Naive B cell (primary cell): ENCODE measurements around the gene KCNIP3. TPM values are rescaled to one million over a fixed set of nuclear protein-coding genes. Genes with fewer than 3 reads are reported as not detected.

ENCODE experiments used
- ATAC-seq, 2 donors: fragments of 150-1000 bp; cut with Tn5 transposase; 2 replicates each; pipeline ENCODE4 v1.10.0; 2021; ENCODE audit warnings: low read depth in 2 of 2, mild to moderate bottlenecking in 2 of 2, moderate library complexity in 2 of 2
- DNase-seq: peaks from one replicate; pipeline ENCODE4 v3.0.0; 2022
- H3K27ac Mint-ChIP-seq, 6 donors: one replicate each; pipeline ENCODE4 v1.8.0; 2020 to 2022; ENCODE audit warnings: mild to moderate bottlenecking in 6 of 6, mixed read lengths in 6 of 6, moderate library complexity in 5 of 6, inconsistent platforms in 2 of 6
- H3K27me3 Mint-ChIP-seq, 3 donors: one replicate each; pipeline ENCODE4 v1.8.0; 2021 to 2022; ENCODE audit warnings: mixed read lengths in 3 of 3, mild to moderate bottlenecking in 1 of 3
- H3K36me3 Mint-ChIP-seq, 2 donors: one replicate each; pipeline ENCODE4 v1.8.0; 2020 to 2022; ENCODE audit warnings: mixed read lengths in 2 of 2, inconsistent platforms in 1 of 2, mild to moderate bottlenecking in 1 of 2
- H3K4me1 Mint-ChIP-seq, 3 donors: one replicate each; pipeline ENCODE4 v1.8.0; 2020 to 2022; ENCODE audit warnings: mixed read lengths in 3 of 3, inconsistent platforms in 1 of 3, mild to moderate bottlenecking in 1 of 3, moderate library complexity in 1 of 3
- H3K4me3 Mint-ChIP-seq, 8 donors: one replicate each; pipeline ENCODE4 v1.8.0; 2020 to 2022; ENCODE audit warnings: mild to moderate bottlenecking in 8 of 8, mixed read lengths in 8 of 8, moderate library complexity in 8 of 8, inconsistent platforms in 2 of 8
- H3K9me3 Mint-ChIP-seq, 7 donors: one replicate each; pipeline ENCODE4 v1.8.0; 2020 to 2022; ENCODE audit warnings: mixed read lengths in 7 of 7, mild to moderate bottlenecking in 5 of 7, inconsistent platforms in 2 of 7, moderate library complexity in 1 of 7
- polyA plus RNA-seq, 6 donors: library from polyadenylated mRNA; unstranded; fragments of 300-500 nt; fragmentation: Illumina TruSeq; gene quantifications; one replicate each; pipeline ENCODE4 v1.2.3, GENCODE V29; 2021; ENCODE audit warnings: low read depth in 6 of 6

The KCNIP3 gene
- polyA plus RNA-seq, 6 donors from 2014 or later: not detected

GRCh38 chr2:95305380-95306061 lies 8.4 kb downstream of the KCNIP3 start:
- H3K27ac Mint-ChIP-seq: peak overlapping the region in 1 of 6 donors; percentile 71
- no peak for ATAC-seq
- no peaks in the 10 kb centered on the region for H3K9me3 Mint-ChIP-seq
- DNase-seq: no peak
- peaks cover 0 to 16% (median 0%) of the 10 kb centered on the region in 3 donors for H3K27me3 Mint-ChIP-seq
- H3K36me3 Mint-ChIP-seq: no peaks in the 10 kb centered on the region
- H3K4me3 Mint-ChIP-seq: no peak overlapping the region
- no peaks in the 10 kb centered on the region for H3K4me1 Mint-ChIP-seq

- Mint-ChIP-seq H3K27me3 (peaks cover 0 to 16% (median 0%) of the 10 kb centered on the region in 3 donors), H3K9me3 (no peaks in the 10 kb centered on the region), H3K4me1 (no peaks in the 10 kb centered on the region), H3K4me3 (no peak overlapping the region), H3K27ac (peak overlapping the region in 1 of 6 donors; percentile 58), H3K36me3 (no peaks in the 10 kb centered on the region)
- DNase-seq: no peak
- ATAC-seq: no peak
Measured at GRCh38 chr2:95306336-95306895, 9.3 kb downstream of the KCNIP3 start.

GRCh38 chr2:95307036-95307435 lies 9.9 kb downstream of the KCNIP3 start:
- Mint-ChIP-seq H3K27ac (no peak overlapping the region), H3K27me3 (peaks cover 0 to 16% (median 0%) of the 10 kb centered on the region in 3 donors), H3K36me3 (no peaks in the 10 kb centered on the region), H3K4me1 (no peaks in the 10 kb centered on the region), H3K9me3 (no peaks in the 10 kb centered on the region), H3K4me3 (no peak overlapping the region)
- DNase-seq (no peak), ATAC-seq (no peak)

- DNase-seq (no peak), ATAC-seq (no peak)
- H3K27ac Mint-ChIP-seq: peak overlapping the region in 1 of 6 donors; percentile 46
- no peaks in the 10 kb centered on the region for H3K36me3 Mint-ChIP-seq
- no peaks in the 10 kb centered on the region for H3K9me3 Mint-ChIP-seq
- H3K4me1 Mint-ChIP-seq: no peaks in the 10 kb centered on the region
- H3K4me3 Mint-ChIP-seq: peak overlapping the region in 1 of 8 donors; percentile 57
- peaks cover 0 to 16% (median 0%) of the 10 kb centered on the region in 3 donors for H3K27me3 Mint-ChIP-seq
Measured at GRCh38 chr2:95307878-95308277, 10.7 kb downstream of the KCNIP3 start.

- no peaks in the 10 kb centered on the region for H3K9me3 Mint-ChIP-seq
- H3K4me3 Mint-ChIP-seq: no peak overlapping the region
- H3K27ac Mint-ChIP-seq: no peak overlapping the region
- peaks cover 0 to 12% (median 0%) of the 10 kb centered on the region in 3 donors for H3K27me3 Mint-ChIP-seq
- ATAC-seq (no peak), DNase-seq (no peak)
- no peaks in the 10 kb centered on the region for H3K36me3 Mint-ChIP-seq
- no peaks in the 10 kb centered on the region for H3K4me1 Mint-ChIP-seq
Measured at GRCh38 chr2:95308426-95308990, 11.4 kb downstream of the KCNIP3 start.

GRCh38 chr2:95309599-95309998 lies 12.5 kb downstream of the KCNIP3 start:
- no peaks in the 10 kb centered on the region for H3K4me1 Mint-ChIP-seq
- no peaks in the 10 kb centered on the region for H3K9me3 Mint-ChIP-seq
- peaks cover 0 to 9% (median 0%) of the 10 kb centered on the region in 3 donors for H3K27me3 Mint-ChIP-seq
- no peaks in the 10 kb centered on the region for H3K36me3 Mint-ChIP-seq
- DNase-seq: no peak
- no peak for ATAC-seq
- no peak overlapping the region for H3K4me3 Mint-ChIP-seq
- no peak overlapping the region for H3K27ac Mint-ChIP-seq

- peaks cover 0 to 9% (median 0%) of the 10 kb centered on the region in 3 donors for H3K27me3 Mint-ChIP-seq
- ATAC-seq: no peak
- no peaks in the 10 kb centered on the region for H3K9me3 Mint-ChIP-seq
- DNase-seq: no peak
- H3K4me3 Mint-ChIP-seq: no peak overlapping the region
- peak overlapping the region in 1 of 6 donors; percentile 58 for H3K27ac Mint-ChIP-seq
- H3K4me1 Mint-ChIP-seq: no peaks in the 10 kb centered on the region
- no peaks in the 10 kb centered on the region for H3K36me3 Mint-ChIP-seq
Measured at GRCh38 chr2:95310216-95310615, 13.1 kb downstream of the KCNIP3 start.

GRCh38 chr2:95310651-95311050 lies 13.5 kb downstream of the KCNIP3 start:
- DNase-seq: no peak
- no peak overlapping the region for H3K4me3 Mint-ChIP-seq
- no peaks in the 10 kb centered on the region for H3K4me1 Mint-ChIP-seq
- no peak for ATAC-seq
- peaks cover 0 to 9% (median 0%) of the 10 kb centered on the region in 3 donors for H3K27me3 Mint-ChIP-seq
- H3K36me3 Mint-ChIP-seq: no peaks in the 10 kb centered on the region
- H3K9me3 Mint-ChIP-seq: no peaks in the 10 kb centered on the region
- H3K27ac Mint-ChIP-seq: no peak overlapping the region

- peak overlapping the region in 1 of 8 donors; percentile 72 for H3K4me3 Mint-ChIP-seq
- no peak for ATAC-seq
- peaks cover 0 to 9% (median 0%) of the 10 kb centered on the region in 3 donors for H3K27me3 Mint-ChIP-seq
- H3K4me1 Mint-ChIP-seq: no peaks in the 10 kb centered on the region
- H3K36me3 Mint-ChIP-seq: no peaks in the 10 kb centered on the region
- H3K27ac Mint-ChIP-seq: peak overlapping the region in 1 of 6 donors; percentile 32
- DNase-seq: no peak
- no peaks in the 10 kb centered on the region for H3K9me3 Mint-ChIP-seq
Measured at GRCh38 chr2:95311815-95312542, 14.8 kb downstream of the KCNIP3 start.

- ATAC-seq (no peak), DNase-seq (no peak)
- Mint-ChIP-seq H3K27me3 (peaks cover 0 to 15% (median 0%) of the 10 kb centered on the region in 3 donors), H3K4me1 (no peaks in the 10 kb centered on the region), H3K36me3 (no peaks in the 10 kb centered on the region), H3K27ac (no peak overlapping the region), H3K4me3 (no peak overlapping the region), H3K9me3 (no peaks in the 10 kb centered on the region)
Measured at GRCh38 chr2:95312543-95313201, 15.5 kb downstream of the KCNIP3 start.

- ATAC-seq (no peak), DNase-seq (no peak)
- no peaks in the 10 kb centered on the region for H3K9me3 Mint-ChIP-seq
- no peak overlapping the region for H3K27ac Mint-ChIP-seq
- H3K27me3 Mint-ChIP-seq: peaks cover 0 to 18% (median 0%) of the 10 kb centered on the region in 3 donors
- no peaks in the 10 kb centered on the region for H3K4me1 Mint-ChIP-seq
- no peaks in the 10 kb centered on the region for H3K36me3 Mint-ChIP-seq
- H3K4me3 Mint-ChIP-seq: no peak overlapping the region
Measured at GRCh38 chr2:95313296-95314131, 16.4 kb downstream of the KCNIP3 start.

- no peak overlapping the region for H3K27ac Mint-ChIP-seq
- DNase-seq (no peak), ATAC-seq (no peak)
- H3K9me3 Mint-ChIP-seq: no peaks in the 10 kb centered on the region
- H3K36me3 Mint-ChIP-seq: no peaks in the 10 kb centered on the region
- H3K4me3 Mint-ChIP-seq: no peak overlapping the region
- peaks cover 0 to 18% (median 0%) of the 10 kb centered on the region in 3 donors for H3K27me3 Mint-ChIP-seq
- H3K4me1 Mint-ChIP-seq: no peaks in the 10 kb centered on the region
Measured at GRCh38 chr2:95314598-95314963, 17.4 kb downstream of the KCNIP3 start.
